Pancreas (tissue), 10 donors: ENCODE data around the gene SELENOO. TPM values are rescaled to one million over a fixed set of nuclear protein-coding genes. Genes with fewer than 3 reads are reported as not detected.

Experiments used
- ATAC-seq, 4 donors: fragments of 200-7000 bp; cut with Tn5 transposase; one replicate each; pipeline versions ENCODE4 v1.8.0 to v1.9.1; 2020; ENCODE audit warnings: mild to moderate bottlenecking in 4 of 4, moderate library complexity in 4 of 4
- DNase-seq, 6 donors: peaks; one replicate each; pipeline ENCODE4 v3.0.0-alpha.2; 2020
- FAIRE-seq: peaks from 2 replicates; lab custom pipeline; 2012; peaks lifted over from hg19 to GRCh38; lab: Jason Lieb, UNC
- H3K27ac ChIP-seq, 4 donors: fragments of 200-600 bp; sonication (generic); 1 replicate in 3 of 4; 2 replicates in 1 of 4; pipeline versions ENCODE4 v1.5.0 to v1.8.0; 2020
- H3K27me3 ChIP-seq, 4 donors: fragments of 200-600 bp; one replicate each; pipeline ENCODE4 v1.8.0; 2021
- H3K36me3 ChIP-seq, 3 donors: fragments of 200-600 bp; sonication (generic) in 1 of 3; one replicate each; pipeline versions ENCODE4 v1.5.0 to v1.8.0; 2020 to 2021
- H3K4me1 ChIP-seq, 3 donors: fragments of 200-600 bp; one replicate each; pipeline ENCODE4 v1.8.0; 2021
- H3K4me3 ChIP-seq, 4 donors: fragments of 200-600 bp; sonication (generic) in 2 of 4; one replicate each; pipeline versions ENCODE4 v1.5.0 to v1.8.0; 2020 to 2021
- H3K9me3 ChIP-seq, 4 donors: fragments of 200-600 bp; one replicate each; pipeline ENCODE4 v1.8.0; 2021
- CTCF ChIP-seq, 4 donors: fragments of 200-600 bp; sonication (generic) in 3 of 4; IDR thresholded peaks; one replicate each; pipeline versions ENCODE4 v1.5.0 to v1.8.0; 2021; ENCODE audit warnings: antibody characterized with exemption in 4 of 4
- WGBS, 2 donors: extraction: QIAGEN DNeasy Blood & Tissue Kit; methylation state at CpG; one replicate each; pipeline ENCODE4 v1.1.7; 2013; 5-methylcytosine and 5-hydroxymethylcytosine counted together
- intact Hi-C, 3 donors: fragments of 100-400 bp; cut with DNase I; formaldehyde crosslinking; loops; one replicate each; pipeline versions ENCODE4 v1.11.1 to v1.14.2; 2022
- polyA plus RNA-seq, 2 donors: library from polyadenylated mRNA; stranded (reverse); fragments of 200-250 nt; gene quantifications; one replicate each; pipeline ENCODE4 v1.2.3, GENCODE V29; 2013
- total RNA-seq, 6 donors: library from RNA; stranded (reverse); fragmentation: NEBNext Ultra II Directional in 4 of 6; extraction: Animal tissue kit (Norgen Biotek cat#: 25700) in 4 of 6; gene quantifications; one replicate each; pipeline versions ENCODE4 v1.2.1 to v1.2.4, GENCODE V29; 2021 to 2023
- donor health status: healthy with polysubstance abuse.
- donor health status: DM: no; HTN: no; CAD: no; lungs with moderate emphysema.
- donor health status: DM: no; HTN: no; CAD: no.
- donor health status: control.
- donor health status: control.
- donor health status: Bipolar disorder and iron deficiency.
- donor health status: DM: yes; HTN: yes; CAD: no.
- donor health status: DM: no; HTN: no; CAD: no.
- donor health status: DM: no; HTN: no; CAD: no.
- donor health status: DM: yes; HTN: yes; CAD: no.

SELENOO gene
- total and polyA plus RNA-seq, 8 donors = 11.6 to 79.8 (median 14.3) TPM

GRCh38 chr22:50221410-50222300 lies 20.8 kb downstream of the SELENOO start:
- Histone ChIP-seq H3K9me3 (no peaks in the 10 kb centered on the region), H3K27me3 (no peaks in the 10 kb centered on the region), H3K27ac (no peak overlapping the region), H3K4me3 (no peak overlapping the region), H3K4me1 (no peaks in the 10 kb centered on the region), H3K36me3 (peaks cover 0 to 71% (median 32%) of the 10 kb centered on the region in 3 donors)
- ATAC-seq = no peak
- WGBS, 2 donors = 91 to 93% methylated on average over 19 of the region's 19 CpGs
- intact Hi-C loops = no loop called here
- FAIRE-seq = no peak
- TF ChIP-seq CTCF (IDR thresholded peaks at IDR 0.05) = no peak
- DNase-seq = peak in 2 of 6 donors; percentile 33 to 66

GRCh38 chr22:50222508-50222907 lies 21.7 kb downstream of the SELENOO start:
- Histone ChIP-seq H3K9me3 (no peaks in the 10 kb centered on the region), H3K27ac (no peak overlapping the region), H3K4me3 (no peak overlapping the region), H3K27me3 (no peaks in the 10 kb centered on the region), H3K36me3 (peaks cover 0 to 66% (median 24%) of the 10 kb centered on the region in 3 donors), H3K4me1 (no peaks in the 10 kb centered on the region)
- DNase-seq (peak in 2 of 6 donors; percentile 24 to 67), FAIRE-seq (no peak), ATAC-seq (no peak)
- no peak for TF ChIP-seq CTCF (IDR thresholded peaks at IDR 0.05)
- 86 to 90% methylated on average over 8 of the region's 8 CpGs for WGBS, 2 donors
- intact Hi-C loops = no loop called here

- H3K36me3 ChIP-seq = peaks cover 0 to 53% (median 22%) of the 10 kb centered on the region in 3 donors
- no peak for TF ChIP-seq CTCF (IDR thresholded peaks at IDR 0.05)
- no peaks in the 10 kb centered on the region for H3K27me3 ChIP-seq
- 92 to 93% methylated on average over 16 of the region's 16 CpGs for whole genome bisulfite sequencing, 2 donors
- no peaks in the 10 kb centered on the region for H3K4me1 ChIP-seq
- DNase-seq (no peak), FAIRE-seq (no peak), ATAC-seq (no peak)
- no peaks in the 10 kb centered on the region for H3K9me3 ChIP-seq
- no peak overlapping the region for H3K27ac ChIP-seq
- intact Hi-C loops = no loop called here
- no peak overlapping the region for H3K4me3 ChIP-seq
Observed at GRCh38 chr22:50224071-50224470, 23.3 kb downstream of the SELENOO start.

GRCh38 chr22:50225200-50225969 lies 24.6 kb downstream of the SELENOO start:
- Histone ChIP-seq H3K36me3 (peaks cover 0 to 51% (median 22%) of the 10 kb centered on the region in 3 donors), H3K4me3 (no peak overlapping the region), H3K4me1 (no peaks in the 10 kb centered on the region), H3K27ac (no peak overlapping the region), H3K27me3 (no peaks in the 10 kb centered on the region), H3K9me3 (no peaks in the 10 kb centered on the region)
- 71 to 72% methylated on average over 20 to 24 of the region's 24 CpGs for WGBS, 2 donors
- no peak for TF ChIP-seq CTCF (IDR thresholded peaks at IDR 0.05)
- no peak for FAIRE-seq
- peak in 4 of 6 donors; percentile 33 to 73 (median 54) for DNase-seq
- ATAC-seq = peak in 3 of 4 donors; percentile 5 to 46 (median 14)
- intact Hi-C loops = no loop called here
